ENCODE results near the gene ITPR1. TPM values are rescaled to one million over a fixed set of nuclear protein-coding genes. Genes with fewer than 3 reads are reported as not detected.
A peak's percentile ranks its signal among the peaks of the same experiment; 100 is the strongest.

The ITPR1 gene
- total RNA-seq, 1 donor from 2014 or later: 6.7 TPM

DNA sequence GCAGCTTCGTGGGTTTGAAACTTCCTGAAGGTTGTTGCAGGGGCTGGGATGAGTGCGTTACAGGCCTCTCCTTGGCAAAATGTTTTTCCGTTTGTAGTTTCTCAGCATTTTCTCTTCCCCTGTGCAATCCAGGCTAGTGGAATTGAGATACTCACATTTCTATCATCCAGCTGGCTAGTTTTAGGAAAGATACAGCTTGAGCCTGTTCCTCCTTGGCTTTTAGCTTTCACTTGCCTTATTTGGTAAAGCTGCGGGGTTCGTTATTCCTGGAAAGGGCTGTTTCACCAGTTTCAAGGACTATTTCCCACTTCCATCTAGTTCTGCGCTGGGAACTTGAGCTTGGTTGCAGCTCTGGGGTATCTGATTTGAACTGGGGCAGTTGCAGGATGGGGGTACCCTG, 90.3 kb downstream of the ITPR1 start:
- Histone ChIP-seq H3K27me3 (ENCODE audit: insufficient read depth, low read length) (no peaks in the 10 kb centered on the region), H2AFZ (ENCODE audit: low read depth, low read length) (peak overlapping the region; percentile 13), H3K27ac (ENCODE audit: low read depth, low read length) (no peak overlapping the region), H3K9me3 (ENCODE audit: insufficient read depth, low read depth, low read length) (no peaks in the 10 kb centered on the region), H3K4me3 (ENCODE audit: insufficient read depth, low read depth, low read length) (no peak overlapping the region), H4K20me1 (ENCODE audit: insufficient read depth, low read length) (no peaks in the 10 kb centered on the region), H3K9ac (ENCODE audit: low read length) (no peak overlapping the region), H3K79me2 (ENCODE audit: insufficient read depth, low read length) (no peaks in the 10 kb centered on the region), H3K4me1 (ENCODE audit: insufficient read depth, low read length) (peaks cover 10% of the 10 kb centered on the region), H3K4me2 (ENCODE audit: low read length) (peak overlapping the region; percentile 37), H3K36me3 (ENCODE audit: insufficient read depth, low read length) (no peaks in the 10 kb centered on the region)
- Mint-ChIP-seq H3K36me3 (ENCODE audit: low read depth, unreplicated experiment) (no peaks in the 10 kb centered on the region), H3K27ac (ENCODE audit: unreplicated experiment) (no peak overlapping the region), H3K9me3 (ENCODE audit: unreplicated experiment) (no peaks in the 10 kb centered on the region), H3K27me3 (ENCODE audit: low read depth, unreplicated experiment) (no peaks in the 10 kb centered on the region), H3K4me1 (ENCODE audit: low read depth, unreplicated experiment) (peaks cover 26% of the 10 kb centered on the region), H3K4me3 (ENCODE audit: unreplicated experiment) (no peak overlapping the region)
- TF ChIP-seq, protein P1, sequence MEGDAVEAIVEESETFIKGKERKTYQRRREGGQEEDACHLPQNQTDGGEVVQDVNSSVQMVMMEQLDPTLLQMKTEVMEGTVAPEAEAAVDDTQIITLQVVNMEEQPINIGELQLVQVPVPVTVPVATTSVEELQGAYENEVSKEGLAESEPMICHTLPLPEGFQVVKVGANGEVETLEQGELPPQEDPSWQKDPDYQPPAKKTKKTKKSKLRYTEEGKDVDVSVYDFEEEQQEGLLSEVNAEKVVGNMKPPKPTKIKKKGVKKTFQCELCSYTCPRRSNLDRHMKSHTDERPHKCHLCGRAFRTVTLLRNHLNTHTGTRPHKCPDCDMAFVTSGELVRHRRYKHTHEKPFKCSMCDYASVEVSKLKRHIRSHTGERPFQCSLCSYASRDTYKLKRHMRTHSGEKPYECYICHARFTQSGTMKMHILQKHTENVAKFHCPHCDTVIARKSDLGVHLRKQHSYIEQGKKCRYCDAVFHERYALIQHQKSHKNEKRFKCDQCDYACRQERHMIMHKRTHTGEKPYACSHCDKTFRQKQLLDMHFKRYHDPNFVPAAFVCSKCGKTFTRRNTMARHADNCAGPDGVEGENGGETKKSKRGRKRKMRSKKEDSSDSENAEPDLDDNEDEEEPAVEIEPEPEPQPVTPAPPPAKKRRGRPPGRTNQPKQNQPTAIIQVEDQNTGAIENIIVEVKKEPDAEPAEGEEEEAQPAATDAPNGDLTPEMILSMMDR (IDR thresholded peaks at IDR 0.05; ENCODE audit: insufficient read depth, low read depth, low read length): no peak
- DNase-seq (ENCODE audit: low read depth) (no peak), FAIRE-seq (no peak)

GRCh38 chr3:4584456-4585249, 91.5 kb downstream of the ITPR1 start:
- Histone ChIP-seq H4K20me1 (ENCODE audit: insufficient read depth, low read length) (peaks cover 4% of the 10 kb centered on the region), H3K79me2 (ENCODE audit: insufficient read depth, low read length) (no peaks in the 10 kb centered on the region), H3K4me2 (ENCODE audit: low read length) (peak overlapping the region; percentile 77), H3K9ac (ENCODE audit: low read length) (no peak overlapping the region), H3K36me3 (ENCODE audit: insufficient read depth, low read length) (no peaks in the 10 kb centered on the region), H3K4me1 (ENCODE audit: insufficient read depth, low read length) (peaks cover 15% of the 10 kb centered on the region), H3K27me3 (ENCODE audit: insufficient read depth, low read length) (no peaks in the 10 kb centered on the region), H3K4me3 (ENCODE audit: insufficient read depth, low read depth, low read length) (no peak overlapping the region), H3K27ac (ENCODE audit: low read depth, low read length) (no peak overlapping the region), H2AFZ (ENCODE audit: low read depth, low read length) (no peak overlapping the region), H3K9me3 (ENCODE audit: insufficient read depth, low read depth, low read length) (no peaks in the 10 kb centered on the region)
- H3K9me3 Mint-ChIP-seq (ENCODE audit: unreplicated experiment): no peaks in the 10 kb centered on the region
- no peak for DNase-seq (ENCODE audit: low read depth)
- TF ChIP-seq, protein P1 (IDR thresholded peaks at IDR 0.05; ENCODE audit: insufficient read depth, low read depth, low read length): no peak
- no peak for TF ChIP-seq EZH2 (IDR thresholded peaks at IDR 0.05; ENCODE audit: insufficient read depth, low read length)
- FAIRE-seq: no peak
- H3K27ac Mint-ChIP-seq (ENCODE audit: unreplicated experiment): no peak overlapping the region
- peak overlapping the region; percentile 6 for H3K4me3 Mint-ChIP-seq (ENCODE audit: unreplicated experiment)
- H3K36me3 Mint-ChIP-seq (ENCODE audit: low read depth, unreplicated experiment): no peaks in the 10 kb centered on the region
- no peaks in the 10 kb centered on the region for H3K27me3 Mint-ChIP-seq (ENCODE audit: low read depth, unreplicated experiment)
- H3K4me1 Mint-ChIP-seq (ENCODE audit: low read depth, unreplicated experiment): peaks cover 30% of the 10 kb centered on the region

GRCh38 chr3:4586381-4586780, 93.2 kb downstream of the ITPR1 start:
- Mint-ChIP-seq H3K4me3 (ENCODE audit: unreplicated experiment) (no peak overlapping the region), H3K4me1 (ENCODE audit: low read depth, unreplicated experiment) (peaks cover 30% of the 10 kb centered on the region), H3K27me3 (ENCODE audit: low read depth, unreplicated experiment) (no peaks in the 10 kb centered on the region), H3K27ac (ENCODE audit: unreplicated experiment) (no peak overlapping the region), H3K9me3 (ENCODE audit: unreplicated experiment) (peaks cover 4% of the 10 kb centered on the region), H3K36me3 (ENCODE audit: low read depth, unreplicated experiment) (no peaks in the 10 kb centered on the region)
- Histone ChIP-seq H3K79me2 (ENCODE audit: insufficient read depth, low read length) (no peaks in the 10 kb centered on the region), H3K27me3 (ENCODE audit: insufficient read depth, low read length) (no peaks in the 10 kb centered on the region), H3K27ac (ENCODE audit: low read depth, low read length) (no peak overlapping the region), H3K4me2 (ENCODE audit: low read length) (no peak overlapping the region), H4K20me1 (ENCODE audit: insufficient read depth, low read length) (peaks cover 4% of the 10 kb centered on the region), H3K4me3 (ENCODE audit: insufficient read depth, low read depth, low read length) (no peak overlapping the region), H3K9me3 (ENCODE audit: insufficient read depth, low read depth, low read length) (no peaks in the 10 kb centered on the region), H2AFZ (ENCODE audit: low read depth, low read length) (no peak overlapping the region), H3K4me1 (ENCODE audit: insufficient read depth, low read length) (peaks cover 15% of the 10 kb centered on the region), H3K9ac (ENCODE audit: low read length) (no peak overlapping the region), H3K36me3 (ENCODE audit: insufficient read depth, low read length) (no peaks in the 10 kb centered on the region)
- no peak for TF ChIP-seq EZH2 (IDR thresholded peaks at IDR 0.05; ENCODE audit: insufficient read depth, low read length)
- TF ChIP-seq, protein P1 (IDR thresholded peaks at IDR 0.05; ENCODE audit: insufficient read depth, low read depth, low read length): no peak
- FAIRE-seq (no peak), DNase-seq (ENCODE audit: low read depth) (no peak)
